KBM-7 (cell line): ENCODE measurements around the gene KCNH5.

ENCODE experiments used
- DNase-seq: peaks from one replicate; pipeline ENCODE4 v3.0.0-alpha.2; 2015
- in situ Hi-C: fragments of 300-500 bp; cut with MboI; formaldehyde crosslinking; loops from 2 replicates; pipeline ENCODE4 v1.14.3; 2020; ENCODE audit warnings: low sequenced_read_pairs, low pct_unique_long_range_greater_than_20kb, mixed read lengths

KCNH5 gene

GRCh38 chr14:63045234-63045611, at the start of gene KCNH5:
Gene KCNH5, minus strand, starts transcription at chr14:63045458. Its CDS starts 272 bp downstream, at chr14:63045186.
- in situ Hi-C loops = no loop called here
- DNase-seq = no peak

- DNase-seq = no peak
- in situ Hi-C loops = no loop called here
These were observed 46.2 kb upstream of the KCNH5 start for GRCh38 chr14:63091394-63091996.

- in situ Hi-C loops = no loop called here
- no peak for DNase-seq
These were observed 43.6 kb upstream of the KCNH5 start for GRCh38 chr14:63088865-63089264.

GRCh38 chr14:63078569-63078968, 33.3 kb upstream of the KCNH5 start:
- no peak for DNase-seq
- in situ Hi-C loops = no loop called here

GRCh38 chr14:63076488-63076887, 31.2 kb upstream of the KCNH5 start:
- DNase-seq = no peak
- in situ Hi-C loops = no loop called here

- no peak for DNase-seq
- in situ Hi-C loops = no loop called here
These were observed 10.4 kb upstream of the KCNH5 start for GRCh38 chr14:63055631-63056030.

- DNase-seq = no peak
- in situ Hi-C loops = no loop called here
These were observed 6.7 kb upstream of the KCNH5 start for GRCh38 chr14:63051992-63052391.

DNA sequence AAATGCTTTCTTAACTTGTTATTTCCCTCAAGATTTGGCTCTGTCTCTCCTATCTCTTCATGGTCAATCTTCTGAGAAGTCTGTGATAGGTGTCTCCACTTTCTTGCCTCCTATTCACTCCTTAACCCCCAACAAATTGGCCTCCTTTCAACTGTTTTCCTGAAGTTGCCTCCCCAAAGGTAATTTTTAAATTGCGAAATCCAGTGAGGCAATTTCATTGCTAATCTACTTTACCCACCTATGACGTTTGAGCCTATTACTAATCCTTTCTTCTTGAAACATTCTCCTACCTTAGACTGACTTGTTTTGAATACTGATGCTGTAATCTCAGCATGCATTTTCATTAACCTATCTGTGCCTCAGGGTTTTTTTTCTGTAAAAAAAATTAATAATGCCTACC, 6.0 kb upstream of the KCNH5 start:
- in situ Hi-C loops = no loop called here

GRCh38 chr14:63050694-63051093, 5.4 kb upstream of the KCNH5 start:
- in situ Hi-C loops = no loop called here
- DNase-seq = no peak

More for the DNA sequence above, 6.0 kb upstream of the KCNH5 start:
- DNase-seq = no peak

- DNase-seq = no peak
- in situ Hi-C loops = no loop called here
These were observed 1.3 kb upstream of the KCNH5 start for GRCh38 chr14:63046339-63047268.

DNA sequence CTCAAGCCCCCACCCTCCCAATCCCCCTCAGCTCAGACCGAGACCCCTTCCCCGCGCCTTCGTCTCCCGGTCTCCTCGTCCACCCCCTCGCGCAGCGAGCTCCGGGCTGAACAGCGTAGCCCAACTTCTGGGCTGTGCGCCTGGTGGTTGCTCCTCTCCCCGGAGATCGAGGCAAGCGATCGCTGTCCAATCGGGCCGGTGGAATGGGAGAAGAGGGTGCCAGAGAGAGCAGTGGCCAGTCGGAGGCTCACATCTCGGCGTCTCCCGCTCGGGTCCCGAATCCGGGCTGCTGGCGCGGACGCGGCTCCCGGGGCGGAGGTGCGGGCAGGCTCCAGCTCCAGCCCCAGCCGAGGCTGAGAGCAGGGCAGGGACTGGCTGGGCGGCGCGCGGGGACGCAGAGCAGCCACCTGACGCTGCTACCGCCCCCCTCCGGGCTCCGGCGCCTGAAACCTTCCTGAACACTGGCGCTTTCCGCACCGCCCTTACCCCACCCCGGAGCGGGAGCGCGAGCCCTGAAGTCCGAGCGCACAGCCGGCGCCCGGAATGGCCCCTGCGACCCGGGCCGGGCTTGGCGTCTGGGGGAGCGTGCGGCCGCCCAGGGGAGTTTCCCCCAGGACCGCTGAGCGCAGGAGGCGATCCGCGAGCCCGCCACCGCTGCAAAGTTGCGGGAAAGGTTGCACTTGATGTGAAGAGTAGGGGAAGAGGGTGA, 508 bp upstream of the KCNH5 start:
- no peak for DNase-seq
- in situ Hi-C loops = no loop called here

DNA sequence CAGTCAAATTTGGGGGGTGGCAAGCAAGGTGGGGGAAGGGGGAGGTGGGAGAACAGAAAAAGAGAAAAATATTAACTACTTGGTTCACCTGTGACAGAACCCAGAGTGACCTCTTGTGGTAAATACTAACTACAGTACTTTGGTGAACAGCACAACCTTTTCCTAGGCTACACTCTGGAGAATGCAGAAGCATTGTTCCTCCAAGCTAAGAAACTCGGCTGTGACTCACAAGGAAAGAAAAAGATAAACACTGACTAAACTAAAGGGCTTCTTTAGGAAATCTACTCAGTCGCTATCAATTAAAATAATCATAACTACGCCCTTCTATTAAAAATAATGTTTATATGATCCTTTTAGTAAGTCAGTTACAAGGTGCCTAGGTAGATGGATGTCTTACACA, 5.4 kb downstream of the KCNH5 start:
- DNase-seq = peak; percentile 3
- in situ Hi-C loops = no loop called here

GRCh38 chr14:63032641-63033040, 12.6 kb downstream of the KCNH5 start:
- in situ Hi-C loops = no loop called here

DNA sequence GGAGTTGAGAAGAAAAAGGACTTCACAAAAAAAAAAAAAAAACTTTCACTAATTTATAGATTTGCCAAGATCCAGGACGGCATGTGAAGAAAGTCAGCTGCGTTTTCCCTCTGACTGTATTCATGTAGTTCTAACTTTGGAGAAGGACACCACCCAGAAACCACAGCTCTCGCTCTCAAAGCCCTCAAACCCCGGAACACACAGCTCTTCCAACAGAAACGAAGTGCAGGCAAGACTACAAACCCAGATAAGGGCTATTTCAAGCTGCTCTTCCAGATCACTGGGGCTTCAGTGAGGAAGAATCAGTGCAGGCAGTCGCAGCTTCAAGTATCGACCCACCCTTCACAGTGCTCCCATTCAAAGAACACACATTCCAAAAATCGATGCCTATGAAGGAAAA, 13.2 kb downstream of the KCNH5 start:
- DNase-seq = no peak
- in situ Hi-C loops = no loop called here

More at GRCh38 chr14:63032641-63033040, 12.6 kb downstream of the KCNH5 start:
- DNase-seq = no peak

DNA sequence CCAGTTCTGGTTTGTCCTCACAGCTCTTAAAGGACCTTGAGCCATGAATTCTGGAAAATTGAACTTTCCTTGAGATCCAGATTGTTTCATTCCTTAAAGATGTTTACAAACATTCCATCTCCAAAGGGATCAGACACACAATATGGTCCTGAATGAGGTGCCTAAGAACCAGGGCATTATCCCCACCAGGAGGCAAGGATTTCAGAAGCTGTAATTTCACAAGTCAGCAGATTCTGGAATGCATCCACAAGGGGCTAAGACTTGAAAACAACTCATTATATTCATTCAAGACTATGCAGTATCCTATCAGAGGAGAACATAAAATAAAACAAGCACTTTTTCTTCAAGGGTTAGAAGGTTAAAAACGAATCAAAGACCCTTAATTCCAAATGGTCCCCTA, 15.1 kb downstream of the KCNH5 start:
- in situ Hi-C loops = no loop called here
- DNase-seq = no peak

- in situ Hi-C loops = no loop called here
- DNase-seq = no peak
These were observed 17.5 kb downstream of the KCNH5 start for GRCh38 chr14:63027719-63028118.

- no peak for DNase-seq
- in situ Hi-C loops = no loop called here
These were observed 18.8 kb downstream of the KCNH5 start for GRCh38 chr14:63026491-63026890.

DNA sequence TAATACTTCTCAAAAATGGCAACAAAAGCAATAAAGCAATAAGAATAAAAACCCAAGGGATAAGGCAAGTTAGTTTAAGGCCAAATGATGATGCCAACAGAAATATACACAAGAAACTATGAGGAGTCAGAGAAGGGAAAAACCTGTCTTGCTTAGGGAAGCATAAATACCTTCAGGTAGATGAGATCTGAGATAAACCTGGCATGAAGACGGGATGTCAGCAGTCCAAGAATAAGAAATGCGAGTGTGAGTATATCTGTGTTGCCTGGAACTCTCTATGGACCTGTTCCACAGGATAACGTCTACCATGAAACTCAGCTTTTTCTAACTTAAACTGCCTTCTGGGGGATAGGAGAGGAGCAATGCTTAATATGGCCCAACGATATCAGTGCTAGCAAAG, 30.6 kb downstream of the KCNH5 start:
- in situ Hi-C loops = no loop called here
- DNase-seq = no peak

DNA sequence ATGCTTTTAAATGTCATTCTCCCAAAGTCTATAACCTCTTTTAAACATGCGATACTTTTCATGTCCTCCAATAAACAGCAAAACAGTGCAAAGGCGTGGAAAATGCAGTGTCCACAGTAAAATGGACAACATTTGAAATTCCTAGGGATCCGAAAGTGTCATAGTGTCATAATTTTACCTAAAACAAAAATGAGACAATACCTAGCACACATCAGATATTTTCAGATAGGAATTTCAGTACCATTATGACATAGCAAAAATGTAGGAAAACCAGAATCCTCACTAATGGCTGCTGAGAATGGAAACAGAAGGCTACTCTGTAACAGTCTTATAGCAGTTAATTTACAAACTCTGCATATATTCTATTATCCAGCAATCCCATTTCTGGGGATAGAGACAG, 33.1 kb downstream of the KCNH5 start:
- no peak for DNase-seq
- in situ Hi-C loops = no loop called here

DNA sequence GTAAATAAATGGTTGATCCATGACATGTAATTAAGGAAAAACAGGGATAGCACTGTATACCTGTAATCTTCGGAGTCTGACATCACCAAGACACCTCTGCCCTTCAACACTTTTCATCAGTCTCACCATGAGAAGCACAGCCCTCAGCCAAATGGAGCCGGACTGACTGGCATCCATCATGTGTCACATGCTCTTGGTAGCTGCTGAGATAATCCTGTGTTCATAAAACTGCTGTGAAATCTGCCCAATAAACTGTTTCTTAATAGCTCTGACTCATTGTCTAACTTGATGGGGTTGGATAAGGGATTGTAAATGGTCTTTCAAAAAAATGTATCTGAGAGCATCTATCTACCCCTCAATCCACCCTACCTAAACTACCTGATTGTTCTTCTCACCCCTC, 33.6 kb downstream of the KCNH5 start:
- in situ Hi-C loops = no loop called here
- no peak for DNase-seq
